Ecto neural progenitor cell (in vitro differentiated cells): Measurements from ENCODE around the gene PBRM1.
"Not testable (repeated sequence)": the region's sequence is repeated elsewhere in the genome, so short reads cannot be mapped to it uniquely, and the experiment has no call there.

ENCODE experiments used
- DNase-seq: peaks from one replicate; pipeline ENCODE4 v3.0.0-alpha.2; 2018; ENCODE audit warnings: low spot score

PBRM1 gene

DNA sequence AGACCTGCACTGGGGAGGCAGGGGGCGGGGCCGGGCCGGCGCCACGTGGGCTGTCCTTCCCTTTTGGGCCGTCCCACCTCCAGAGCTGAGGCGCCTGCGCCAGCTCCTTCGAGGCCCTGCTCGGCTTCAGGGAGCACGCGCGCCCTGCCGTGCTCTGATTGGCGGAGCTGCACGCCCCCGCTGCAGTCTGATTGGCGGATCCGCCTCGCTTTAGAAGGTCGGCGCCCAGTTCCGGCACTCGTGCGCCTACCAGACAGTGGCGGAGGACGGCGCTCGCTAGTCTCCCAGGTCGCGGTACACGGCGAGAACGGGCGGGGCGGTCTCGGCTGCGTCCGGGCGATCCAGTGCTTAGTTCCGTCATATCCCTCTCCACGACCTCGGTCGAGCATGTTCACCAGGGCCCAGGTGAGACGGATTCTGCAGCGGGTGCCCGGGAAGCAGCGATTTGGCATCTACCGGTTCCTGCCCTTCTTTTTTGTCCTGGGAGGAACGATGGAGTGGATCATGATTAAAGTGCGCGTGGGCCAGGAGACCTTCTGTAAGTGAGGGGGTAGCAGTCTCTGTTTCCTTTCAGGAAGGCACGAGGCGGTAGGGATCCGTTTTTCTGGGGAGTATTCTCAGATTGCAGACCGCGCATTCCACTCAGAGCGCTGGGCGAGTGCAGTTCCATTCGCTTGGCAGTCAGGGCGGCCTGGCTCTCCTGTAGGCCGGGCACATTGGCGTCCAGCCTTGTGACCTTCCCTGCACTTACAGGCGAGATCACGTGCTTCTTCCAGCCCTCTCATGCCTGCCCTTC, 149.1 kb downstream of the PBRM1 start, which contains the start of gene UQCC5:
TSS of gene UQCC5 (plus strand) at position 237 of the 796 bp plus-strand sequence. CDS start at position 388, 151 bp downstream.
- DNase-seq: peak; percentile 99

DNA sequence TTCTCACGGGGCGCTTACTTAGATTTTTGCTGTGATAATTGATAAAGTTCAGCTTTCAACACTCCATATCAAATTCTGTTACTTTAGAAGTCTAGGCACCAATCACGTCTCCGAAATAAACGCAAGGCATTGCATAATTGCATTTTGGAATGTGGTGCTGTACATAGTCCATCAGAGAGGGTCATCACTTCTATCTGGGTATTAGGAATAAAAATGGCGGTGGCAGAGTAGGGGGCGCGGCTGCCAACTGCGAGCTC, 149.7 kb downstream of the PBRM1 start:
- DNase-seq: no peak

DNA sequence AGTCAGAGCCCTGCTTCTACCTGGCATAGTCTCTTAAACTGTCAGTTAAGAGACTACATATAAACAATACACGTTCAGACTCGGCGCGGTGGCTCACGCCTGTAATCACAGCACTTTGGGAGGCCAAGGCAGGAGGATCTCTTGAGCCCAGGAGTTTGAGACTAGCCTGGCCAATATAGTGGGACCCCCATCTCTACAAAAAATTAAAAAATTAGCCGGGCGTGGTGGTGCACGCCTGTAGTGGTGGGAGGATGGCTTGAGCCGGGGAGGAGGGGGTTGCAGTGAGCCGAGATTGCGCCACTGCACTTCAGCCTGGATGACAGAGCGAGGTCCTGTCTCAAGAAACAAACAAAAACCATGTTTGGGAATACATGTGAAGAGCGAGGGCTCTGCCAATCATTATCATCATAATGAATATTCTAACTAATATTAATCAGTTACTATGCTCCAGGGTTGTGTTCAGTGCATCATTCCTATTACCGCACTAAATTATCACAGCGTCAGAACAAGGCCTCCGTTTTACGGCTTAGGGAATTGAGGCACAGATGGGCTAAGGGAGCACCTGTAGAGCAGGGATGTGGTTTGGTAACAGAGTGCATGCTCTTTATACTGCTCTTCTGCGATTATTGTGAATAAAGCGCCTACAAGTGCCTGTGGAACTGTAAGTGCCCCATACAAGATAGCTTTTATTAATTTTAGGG, 150.2 kb downstream of the PBRM1 start:
- DNase-seq: no peak

DNA sequence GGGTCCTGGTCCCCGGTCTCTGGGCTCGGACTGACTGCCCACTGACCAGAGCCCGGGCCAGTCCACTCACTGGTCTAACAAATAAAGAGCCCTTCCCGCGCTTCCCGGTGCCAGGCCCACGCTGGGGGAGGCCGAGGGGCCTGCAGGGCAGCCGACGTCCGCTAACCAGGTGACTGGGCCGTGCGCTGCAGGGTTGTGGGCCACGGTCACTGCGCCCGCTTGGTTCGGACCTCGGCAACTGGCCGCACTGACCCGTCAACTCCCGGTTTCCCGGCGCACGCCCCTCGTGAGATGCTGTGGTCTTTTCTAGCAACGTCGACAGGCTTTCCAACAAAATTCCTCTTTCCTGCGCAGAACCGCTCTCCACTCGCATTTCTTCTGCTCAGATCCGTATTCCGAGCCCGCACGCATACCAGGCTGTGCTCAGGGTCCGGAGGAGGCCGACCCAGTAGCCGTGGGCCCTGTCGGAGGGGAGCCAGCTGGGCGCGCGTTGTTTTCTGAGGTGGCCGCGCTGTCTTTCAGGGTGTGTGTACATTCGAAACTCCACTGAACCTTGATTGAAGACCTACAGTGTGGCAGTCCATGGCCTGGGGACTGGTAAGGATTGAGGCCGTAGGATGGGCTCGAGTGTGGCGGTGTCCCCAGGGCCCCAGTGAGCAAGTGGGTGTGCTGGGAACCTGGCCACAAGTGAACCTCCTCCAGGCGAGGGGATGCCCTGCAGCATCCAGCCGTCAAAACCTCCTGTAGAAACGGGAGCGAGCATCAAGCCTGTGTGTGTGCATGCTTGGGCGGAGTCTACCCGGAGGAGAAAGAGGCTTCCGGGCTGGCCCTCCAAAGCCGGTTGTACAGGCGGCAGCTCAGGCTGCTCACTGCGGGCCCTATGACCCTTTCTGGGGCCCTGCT, 151.2 kb downstream of the PBRM1 start:
- DNase-seq: peak; percentile 68

DNA sequence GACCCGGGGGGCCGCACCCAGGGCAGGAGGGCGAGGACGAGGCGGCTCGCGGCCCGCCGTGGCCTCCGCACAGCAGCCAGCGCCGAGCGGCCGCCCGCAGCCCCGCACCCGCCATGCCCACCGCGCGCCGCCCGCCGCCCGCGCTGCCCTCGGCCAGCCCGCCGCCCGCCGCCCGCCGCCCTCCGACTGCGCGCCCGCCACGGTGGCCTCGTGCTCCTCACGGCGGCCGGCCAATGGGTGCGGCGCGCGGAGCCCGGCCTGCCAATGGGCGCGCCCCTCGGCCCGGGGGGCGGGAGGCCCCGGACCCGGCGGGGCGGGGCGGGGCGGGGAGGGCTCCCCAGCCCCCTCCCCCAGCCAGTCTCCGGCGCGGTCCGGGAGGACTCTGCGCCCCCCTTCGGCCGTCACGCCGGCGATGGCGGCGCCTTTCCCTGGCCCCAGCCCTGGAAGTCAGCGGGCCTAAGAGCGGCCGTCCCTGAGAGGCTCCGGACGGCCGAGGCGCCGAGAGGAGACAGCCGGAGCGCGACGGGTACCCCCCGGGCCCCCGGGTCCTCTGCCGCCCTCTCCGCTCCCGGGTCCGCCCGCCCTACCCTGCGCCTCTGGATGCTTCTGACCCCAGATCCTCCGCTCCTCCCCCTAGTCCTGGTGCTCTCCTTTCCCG, 152.0 kb downstream of the PBRM1 start, which contains the start of gene NT5DC2:
TSS of gene NT5DC2 (minus strand) at position 235 of the 658 bp plus-strand sequence. CDS start at position 115, 120 bp downstream.
- peak; percentile 81 for DNase-seq

DNA sequence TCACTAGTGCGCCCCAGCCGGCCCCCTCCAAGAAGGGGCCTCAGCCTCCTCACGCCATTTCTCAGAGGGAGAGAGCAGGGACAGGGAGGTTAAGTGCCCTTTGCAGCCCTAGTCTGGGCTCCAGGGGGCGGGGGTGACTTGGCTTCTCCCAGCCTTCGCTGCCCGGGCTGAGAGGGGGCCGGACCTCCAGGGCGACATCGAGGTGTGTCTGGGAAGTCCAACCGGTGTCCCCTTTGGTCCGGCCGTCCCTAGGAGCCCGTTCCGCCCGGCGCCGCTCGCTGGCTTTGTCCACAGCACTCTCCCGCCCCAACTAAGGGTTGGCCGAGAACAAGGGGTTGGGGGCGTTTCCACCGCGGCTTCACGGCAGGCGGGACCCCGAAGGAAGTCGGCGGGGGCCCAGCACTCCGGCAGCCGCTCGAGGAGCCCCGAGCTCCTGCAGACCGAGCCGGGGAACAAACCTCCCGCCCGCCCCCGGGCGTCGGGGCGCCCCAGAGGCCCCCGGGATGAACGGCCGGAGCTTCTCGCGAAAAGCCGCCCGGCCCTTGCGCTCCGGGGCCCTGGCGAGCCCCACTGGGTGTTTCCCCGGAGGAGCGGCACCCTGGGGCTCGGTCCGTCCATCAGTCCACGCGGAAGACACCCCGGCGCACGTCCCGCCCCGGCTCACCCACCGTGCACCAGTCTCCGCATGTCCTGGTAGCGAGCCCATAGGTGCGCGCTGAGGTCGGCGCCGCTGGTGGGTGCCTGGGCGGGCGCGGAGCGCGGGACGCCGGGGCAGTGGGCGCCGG, 152.7 kb downstream of the PBRM1 start:
- peak; percentile 72 for DNase-seq

DNA sequence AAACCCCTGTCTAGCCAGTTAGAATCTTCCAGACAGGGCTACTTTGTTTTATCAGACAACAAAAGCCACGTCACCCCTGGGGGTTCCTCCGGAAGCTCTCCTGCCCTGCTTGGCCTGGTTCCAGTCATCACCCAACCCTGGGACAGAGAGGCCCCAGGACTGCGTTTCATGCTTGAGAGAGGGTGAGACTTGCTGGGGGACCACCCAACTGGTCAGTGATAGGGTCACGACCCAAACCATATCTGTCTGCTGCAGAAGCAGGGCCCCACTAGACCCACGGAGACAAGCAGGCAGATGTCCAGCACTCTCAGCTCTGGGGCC, 153.2 kb downstream of the PBRM1 start:
- DNase-seq: peak; percentile 53

DNA sequence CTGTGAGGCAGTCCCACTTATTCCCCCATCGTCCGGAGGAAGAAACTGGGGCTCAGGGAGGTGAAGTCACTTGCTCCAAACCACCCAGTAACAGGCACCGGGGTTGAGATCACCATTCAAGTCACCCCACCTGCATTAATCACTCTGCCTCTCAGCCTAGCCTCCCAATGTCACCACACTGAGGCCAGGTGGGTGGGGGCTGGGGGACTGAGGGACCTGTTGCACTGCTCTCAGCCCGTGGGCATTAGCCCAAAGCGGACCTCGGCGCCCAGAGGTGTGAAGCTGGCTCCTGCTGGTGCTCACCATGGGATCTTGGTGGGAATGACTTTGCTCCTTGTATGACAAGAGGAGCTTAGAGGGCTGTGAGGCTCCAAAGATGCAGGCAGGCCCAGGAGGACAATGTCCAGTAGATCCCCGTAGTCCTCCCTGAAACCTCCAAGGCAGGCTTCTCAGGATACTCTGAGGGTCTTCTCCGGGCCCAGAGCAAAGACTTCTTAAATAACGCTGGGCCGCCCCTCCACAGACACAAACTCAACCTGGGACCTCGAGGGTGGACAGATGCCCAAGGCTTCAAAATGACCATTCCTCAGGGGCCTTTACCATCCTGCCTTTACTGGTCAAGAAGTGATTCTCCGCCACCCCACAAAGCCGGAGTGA, 153.7 kb downstream of the PBRM1 start:
- no peak for DNase-seq

DNA sequence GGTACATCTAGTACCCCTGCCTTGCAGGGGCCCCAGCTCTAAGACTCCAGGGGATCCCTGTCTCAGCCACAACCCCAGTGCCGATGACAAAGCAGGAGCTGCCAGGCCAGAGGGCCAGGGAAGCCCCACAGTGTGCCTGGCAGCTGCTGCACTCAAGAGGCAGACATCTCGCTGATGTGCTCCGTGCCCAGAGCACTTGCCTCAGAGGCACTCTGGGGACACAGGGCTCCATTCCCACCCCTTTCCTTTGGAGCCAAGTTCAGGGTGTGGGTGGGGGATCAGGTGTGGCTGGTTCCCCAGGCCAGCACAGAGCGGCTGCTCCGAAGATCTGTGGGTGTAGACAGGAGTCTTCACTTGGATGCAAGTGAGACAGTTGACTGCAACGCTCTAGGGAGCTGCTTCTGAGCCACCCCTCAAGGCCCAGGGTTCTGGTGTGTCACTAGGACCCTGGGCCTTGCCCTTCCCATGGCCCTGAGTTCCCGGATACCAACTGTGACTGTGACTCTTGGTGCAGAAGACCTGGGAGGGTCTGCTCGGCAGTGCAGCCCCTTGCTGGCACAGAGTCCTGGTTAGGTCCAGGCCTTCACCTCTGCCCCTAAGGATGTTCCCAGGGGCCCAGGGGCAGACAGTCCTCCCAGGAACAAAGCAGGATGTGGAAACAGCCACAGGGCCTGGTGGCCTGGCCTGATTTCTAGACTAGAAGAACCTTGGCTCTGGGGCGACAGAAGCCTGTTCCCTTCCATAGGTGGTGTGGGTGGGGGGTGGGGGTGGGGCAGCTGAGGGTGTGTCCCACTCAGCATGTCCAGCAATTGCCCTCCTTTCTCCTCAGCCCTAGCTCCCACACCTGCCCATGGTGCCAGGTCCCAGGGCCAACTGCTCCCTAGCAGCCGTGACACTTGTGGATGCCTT, 154.5 kb downstream of the PBRM1 start:
- DNase-seq: peak; percentile 47

DNA sequence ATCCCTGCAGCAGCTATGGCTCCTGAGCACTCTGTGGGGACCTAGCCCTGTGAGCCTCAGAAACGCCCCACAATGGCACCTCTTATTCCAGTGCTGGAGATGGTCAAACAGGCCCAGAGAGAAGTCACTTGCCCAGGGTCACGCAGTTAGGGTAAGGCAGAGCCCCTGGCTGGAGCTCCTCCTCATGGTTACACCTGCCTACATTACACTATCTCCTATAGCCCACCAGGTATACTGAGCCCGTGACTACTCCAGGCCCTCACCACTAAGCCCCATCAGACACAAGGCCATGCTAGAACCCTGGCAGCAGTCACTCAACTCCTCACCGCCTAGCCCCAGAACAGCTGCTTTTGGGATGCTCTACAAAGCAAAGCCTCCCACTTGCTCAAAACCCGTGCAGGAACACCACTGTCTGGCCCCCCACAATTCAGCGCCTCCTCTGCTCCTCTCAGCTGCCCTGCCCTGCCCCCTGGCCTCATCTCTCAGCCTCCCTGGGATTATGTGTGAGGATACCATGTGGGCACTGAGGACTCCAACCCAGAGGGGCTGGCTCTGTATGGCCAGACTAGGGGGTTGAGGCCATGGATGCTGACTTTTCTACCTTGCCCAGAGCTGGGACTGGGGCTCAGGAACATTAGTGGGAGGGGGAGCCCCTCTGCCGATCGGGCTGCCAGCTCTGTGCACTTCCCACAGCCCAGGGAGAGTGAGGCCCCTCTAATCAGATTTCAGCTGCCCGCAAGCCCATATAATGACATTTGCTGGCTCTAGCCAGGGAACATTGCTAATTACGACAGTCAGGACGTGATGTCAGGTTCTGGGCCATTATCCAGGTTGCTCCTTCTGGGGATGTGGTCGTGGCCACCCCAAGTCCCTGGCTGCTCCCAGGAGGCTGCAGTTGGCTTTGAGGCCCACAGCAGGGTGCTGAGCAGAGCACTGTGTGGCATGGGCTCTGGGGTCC, 156.1 kb downstream of the PBRM1 start:
- peak; percentile 37 for DNase-seq

DNA sequence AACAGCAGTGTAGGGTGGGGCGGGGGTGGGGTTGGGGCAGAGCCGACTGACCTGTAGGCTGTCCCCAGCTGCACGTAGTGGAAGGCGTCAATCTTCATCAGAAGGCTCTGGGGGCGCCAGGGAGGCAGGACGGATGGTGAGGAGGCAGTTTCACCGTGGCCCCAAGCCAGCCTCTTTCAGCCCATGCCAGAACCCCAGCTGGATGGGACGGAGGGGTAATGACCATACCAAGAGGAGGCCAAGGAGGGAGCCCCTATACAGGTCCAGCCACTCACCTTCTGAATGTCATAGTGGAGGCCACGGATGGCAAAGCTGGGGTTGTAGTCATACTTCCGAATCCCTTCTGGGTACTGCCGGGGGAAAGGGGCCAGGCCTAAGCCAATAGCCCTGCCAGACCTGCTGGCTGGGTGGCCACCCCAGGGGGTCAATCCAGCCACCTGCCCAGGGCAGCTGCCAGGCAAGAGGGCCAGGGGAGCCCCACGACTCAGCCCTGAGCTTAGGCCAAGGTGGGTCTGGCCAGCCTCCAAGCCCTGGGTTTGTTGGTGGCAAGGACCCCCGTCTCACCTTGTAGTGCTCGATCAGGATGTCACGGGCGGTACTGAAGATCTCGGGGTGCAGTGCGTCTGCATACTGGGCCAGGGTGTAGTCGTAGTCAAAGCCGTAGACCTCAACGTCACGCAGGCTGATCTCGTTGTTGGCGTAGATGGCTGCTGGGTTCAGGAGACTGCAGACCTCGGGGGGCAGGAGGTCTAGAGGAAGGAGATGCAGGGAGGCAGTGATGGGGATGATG, 156.9 kb downstream of the PBRM1 start:
- DNase-seq: no peak

DNA sequence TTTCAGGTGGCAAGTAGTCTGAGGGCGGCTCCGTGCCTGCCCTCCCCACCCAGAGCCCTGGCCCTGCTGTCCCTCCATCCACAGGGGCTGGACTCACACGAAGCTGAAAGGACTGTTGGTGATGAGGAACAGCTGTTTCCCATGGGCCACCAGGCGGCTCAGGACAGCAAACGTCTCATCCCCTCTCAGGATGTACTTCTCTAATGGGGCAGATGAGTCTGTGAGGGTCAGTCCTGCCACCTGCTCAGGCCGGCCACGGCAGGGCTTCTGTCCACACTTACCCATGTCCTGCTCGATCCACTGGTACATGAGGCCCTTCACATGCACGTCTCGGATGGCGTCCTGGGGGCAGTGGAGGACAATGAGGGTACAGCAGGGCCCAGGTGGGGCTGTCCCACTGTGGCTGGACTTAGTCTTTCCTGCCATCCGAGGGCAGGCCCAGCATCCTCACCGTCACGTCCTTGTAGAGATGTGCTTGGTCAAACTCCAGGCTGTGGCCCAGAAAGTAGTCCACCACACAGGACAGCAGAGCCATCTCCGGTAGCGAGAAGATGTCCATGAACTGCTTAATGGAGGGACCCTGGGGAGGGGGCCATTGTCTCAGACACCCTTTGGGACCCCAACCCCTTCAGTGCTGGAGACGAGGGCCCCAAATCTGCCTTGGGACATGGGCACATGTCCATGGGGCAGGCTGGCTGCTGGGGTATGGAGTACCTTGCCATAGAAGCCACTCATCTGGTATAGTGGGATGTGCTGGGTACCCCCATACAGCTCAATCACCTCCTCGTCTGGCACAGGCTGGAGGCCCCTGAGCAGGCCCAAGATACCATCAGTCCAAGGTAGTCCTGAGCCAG, 157.8 kb downstream of the PBRM1 start:
- no peak for DNase-seq

DNA sequence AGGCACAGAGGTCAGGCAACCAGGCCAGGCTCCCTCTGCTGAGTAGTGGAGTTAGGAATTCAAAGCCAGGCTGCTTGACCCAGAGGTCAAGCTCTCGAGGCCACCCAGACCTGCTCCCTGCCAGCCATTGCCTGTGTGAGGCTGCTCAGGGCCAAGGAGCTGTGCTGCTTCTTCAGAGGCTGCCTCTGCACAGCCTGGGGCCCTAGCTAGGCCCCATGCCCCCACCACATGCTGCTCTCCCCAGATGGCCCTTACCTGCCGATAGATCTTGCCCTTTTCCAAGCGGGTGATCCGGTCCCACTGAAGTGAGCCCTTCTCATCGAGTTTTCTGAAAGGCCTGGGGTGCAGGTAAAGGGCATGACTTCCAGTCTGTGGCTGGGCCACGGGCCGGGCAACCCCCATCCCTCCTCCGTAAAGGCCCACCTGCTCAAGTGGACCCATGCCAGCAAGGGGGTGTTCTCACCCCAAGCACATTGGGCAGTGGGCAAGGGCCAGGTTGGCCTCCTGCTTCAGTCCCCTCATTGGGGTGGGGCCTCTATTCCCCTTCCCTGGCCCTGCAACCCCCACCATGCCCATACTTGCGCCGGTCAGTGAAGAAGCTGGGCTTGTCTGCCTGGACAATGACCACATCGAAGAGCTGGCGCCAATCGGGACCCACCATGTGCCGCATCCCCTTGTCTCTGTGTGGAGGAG, 158.5 kb downstream of the PBRM1 start:
- no peak for DNase-seq

DNA sequence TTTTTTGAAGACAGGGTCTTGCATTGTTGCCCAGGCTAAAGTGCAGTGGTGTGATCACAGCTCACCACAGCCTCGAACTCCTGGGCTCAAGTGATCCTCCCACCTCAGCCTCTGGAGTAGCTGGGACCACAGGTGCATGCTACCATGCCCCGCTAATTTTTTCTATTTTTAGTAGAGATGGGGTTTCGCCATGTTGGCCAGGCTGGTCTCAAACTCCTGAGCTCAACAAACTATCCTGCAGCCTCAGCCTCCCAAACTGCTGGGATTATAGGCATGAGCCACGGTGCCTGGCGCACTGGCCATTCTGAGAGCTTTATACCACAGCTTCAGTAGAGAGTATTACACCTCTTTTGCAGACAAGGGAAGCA, 159.1 kb downstream of the PBRM1 start:
- DNase-seq: not testable (repeated sequence)

DNA sequence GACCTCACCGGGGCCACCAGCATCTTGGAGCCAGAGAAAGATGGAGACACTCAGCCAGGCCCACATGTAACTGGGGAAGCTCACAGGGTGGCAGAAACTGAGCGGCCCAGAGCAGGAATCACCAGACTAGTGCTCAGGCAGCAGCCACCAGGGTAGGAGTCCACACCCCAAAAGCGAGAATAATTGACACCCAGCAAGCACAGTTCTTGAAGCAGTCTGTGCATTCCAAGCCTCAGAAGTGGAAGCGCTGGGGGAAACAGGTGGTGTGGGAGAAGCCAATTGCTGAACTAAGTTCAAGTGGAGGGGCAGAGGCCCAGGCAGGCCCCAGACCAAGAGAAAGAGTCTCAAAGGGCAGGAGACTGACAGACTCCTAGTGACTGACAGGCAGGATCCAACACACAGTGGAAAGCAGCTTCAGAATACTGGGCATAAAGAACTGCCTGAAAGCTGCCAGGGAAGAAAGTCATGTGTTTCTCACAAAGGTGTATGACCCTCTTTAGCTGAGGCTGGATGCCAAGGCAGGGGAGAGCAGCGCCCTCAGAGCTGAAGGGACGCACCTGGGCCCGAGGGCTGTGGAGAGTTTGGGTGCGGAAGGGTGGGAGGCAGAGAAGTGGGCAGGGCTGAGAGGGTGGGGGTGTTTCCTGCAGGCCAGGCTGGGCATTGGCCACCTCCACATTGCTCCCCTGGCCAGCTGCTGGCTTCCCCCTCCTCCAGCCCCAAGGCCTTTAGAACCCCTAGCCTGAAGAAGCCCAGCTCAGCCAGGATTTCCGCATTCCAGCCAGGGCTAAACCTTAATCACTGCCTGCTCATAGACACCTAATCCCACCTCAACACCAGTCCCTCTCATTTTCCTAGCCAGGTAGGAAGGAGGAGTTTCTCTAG, 159.8 kb downstream of the PBRM1 start:
- no peak for DNase-seq
